HG03571 (cell line): ENCODE data around the gene COTL1.

Experiments
- ATAC-seq: cut with Tn5 transposase; IDR thresholded peaks from one replicate; pipeline ENCODE4 v1.9.1; 2021; ENCODE audit not compliant: unreplicated experiment

COTL1 gene

GRCh38 chr16:84555418-84556196 is 62.3 kb downstream of the COTL1 start:
- no peak for ATAC-seq

DNA sequence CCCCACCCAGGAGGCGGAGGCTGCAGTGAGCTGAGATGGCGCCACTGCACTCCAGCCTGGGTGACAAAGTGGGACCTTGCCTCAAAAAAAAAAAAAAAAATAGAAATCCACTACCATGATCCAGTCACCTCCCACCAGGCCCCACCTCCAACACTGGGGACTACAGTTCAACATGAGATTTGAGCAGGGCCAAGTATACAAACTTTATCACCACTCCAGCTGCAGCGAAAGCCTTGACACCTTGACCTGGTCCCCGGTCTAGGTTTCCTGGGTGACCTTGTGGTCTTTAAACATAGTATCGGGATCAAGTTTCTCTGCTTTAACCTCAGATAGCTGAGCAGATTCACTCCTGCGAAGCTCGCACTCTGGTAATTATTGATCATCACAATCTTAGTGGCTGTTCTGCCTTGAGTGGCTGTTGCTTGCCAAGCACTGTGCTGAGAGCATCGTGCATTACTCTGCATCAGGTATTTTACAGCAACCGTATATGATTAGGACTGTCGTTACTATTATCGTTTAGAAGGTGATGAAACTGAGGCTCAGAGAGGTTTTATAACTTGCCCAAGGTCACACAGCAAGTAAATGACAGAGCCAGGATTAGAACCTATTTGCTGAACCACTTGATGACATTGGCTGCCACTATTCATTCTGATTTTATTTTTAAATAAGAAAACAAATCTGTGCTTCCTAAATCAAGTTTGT is 63.1 kb downstream of the COTL1 start:
- ATAC-seq, result no peak

DNA sequence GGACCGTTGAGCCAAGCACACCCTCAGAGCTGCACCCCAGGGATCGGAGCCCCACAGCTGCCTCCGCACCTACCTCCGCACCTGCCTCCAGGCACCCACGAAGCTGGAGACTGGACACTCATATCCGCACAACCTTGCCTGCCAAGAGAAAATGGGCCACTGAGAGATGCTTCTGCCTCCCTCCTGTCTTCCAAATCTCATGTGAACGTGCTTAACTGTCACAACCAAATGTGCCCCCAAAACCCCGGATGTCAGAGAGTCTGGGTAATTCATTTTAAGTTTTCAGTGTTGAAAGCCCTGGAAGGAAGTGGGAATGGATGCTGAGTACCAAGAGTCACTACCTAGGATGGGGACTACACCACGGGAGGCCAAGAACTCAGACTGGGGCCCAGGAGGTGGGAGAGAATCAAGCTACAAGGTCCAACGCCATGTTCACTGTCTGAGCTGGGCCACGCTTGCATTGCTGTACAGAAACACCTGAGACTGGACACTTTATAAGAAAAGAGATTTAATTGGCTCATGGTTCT is 63.9 kb downstream of the COTL1 start:
- ATAC-seq, result no peak

- ATAC-seq, result no peak
Observed at GRCh38 chr16:84552135-84552534, 65.7 kb downstream of the COTL1 start.

DNA sequence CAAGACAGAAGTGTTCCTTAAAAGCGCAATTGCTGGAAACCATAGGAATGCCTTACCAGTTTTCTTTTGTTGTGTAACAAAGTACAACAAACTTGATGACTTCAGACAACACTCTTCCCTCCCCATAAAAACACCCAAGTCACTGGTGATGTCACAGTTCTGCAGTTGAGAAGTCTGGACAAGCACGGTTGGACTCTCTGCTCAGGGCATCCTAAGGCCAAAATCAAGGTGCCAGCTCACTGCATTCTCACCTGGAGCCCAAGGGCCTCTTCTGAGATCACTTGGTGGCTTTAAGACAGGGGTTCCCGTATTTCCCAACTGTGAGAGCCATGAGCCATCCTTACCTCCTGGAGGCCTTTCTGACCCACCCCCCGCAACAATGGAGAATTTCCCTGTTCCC is 67.8 kb downstream of the COTL1 start:
- ATAC-seq, result no peak

DNA sequence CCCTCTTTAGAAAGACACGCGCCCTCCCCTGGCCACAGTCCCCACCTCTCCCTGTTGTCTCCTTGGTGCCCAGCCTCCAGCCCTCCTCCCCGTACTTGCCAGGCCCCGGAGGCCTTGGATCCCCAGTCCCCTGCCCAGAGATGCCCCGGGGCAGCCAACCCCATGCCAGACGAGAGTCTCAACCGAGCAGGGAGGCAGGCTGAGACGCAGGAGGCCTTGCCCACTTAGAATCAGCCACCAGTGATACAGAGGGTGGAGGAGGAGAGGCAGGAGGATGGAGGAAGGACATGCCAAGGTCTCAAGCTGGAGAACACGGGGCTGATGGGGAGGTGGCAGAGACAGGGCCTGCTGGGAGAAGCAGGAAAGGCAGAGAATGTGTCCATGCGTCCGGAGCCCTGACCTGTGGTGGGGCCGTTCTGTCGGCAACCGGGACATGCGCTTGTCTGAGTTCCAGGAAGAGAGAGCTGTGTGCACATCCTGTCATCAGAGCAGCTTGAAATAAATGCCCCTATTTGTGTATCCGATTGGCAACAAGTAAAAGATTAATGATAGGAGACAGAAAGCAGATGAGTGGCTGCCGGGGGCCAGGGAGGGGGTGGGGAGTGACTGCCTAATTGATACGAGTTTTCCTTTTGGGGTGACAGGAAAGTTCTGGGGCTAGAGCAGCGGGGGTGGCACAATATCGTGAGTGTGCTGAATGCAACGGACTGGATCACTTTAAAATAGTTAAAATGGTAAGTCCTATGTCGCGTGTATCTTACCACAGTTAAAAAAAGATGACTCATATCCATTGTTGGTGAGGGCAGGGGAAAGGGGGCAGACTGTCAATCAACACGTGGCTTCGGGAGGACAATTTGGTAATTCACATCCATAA is 68.7 kb downstream of the COTL1 start:
- no peak for ATAC-seq

DNA sequence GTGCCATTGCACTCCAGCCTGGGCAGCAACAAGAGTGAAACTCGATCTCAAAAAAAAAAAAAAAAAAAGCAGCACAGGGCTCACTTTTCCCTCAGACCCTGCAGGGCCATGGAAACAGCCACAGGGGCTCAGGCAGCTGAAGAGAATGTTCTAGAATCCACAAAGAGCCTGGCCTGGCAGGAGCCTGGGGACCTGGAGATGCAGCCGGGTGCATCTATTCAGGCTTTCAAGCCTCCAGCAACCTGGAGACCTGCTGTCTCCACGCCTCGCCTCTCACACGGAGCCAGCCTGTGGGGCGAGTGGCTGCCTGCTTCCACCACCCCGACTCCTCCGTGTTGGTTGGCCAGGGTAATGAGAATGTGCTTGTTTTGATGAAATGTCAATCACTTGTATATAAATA is 69.4 kb downstream of the COTL1 start:
- no peak for ATAC-seq

DNA sequence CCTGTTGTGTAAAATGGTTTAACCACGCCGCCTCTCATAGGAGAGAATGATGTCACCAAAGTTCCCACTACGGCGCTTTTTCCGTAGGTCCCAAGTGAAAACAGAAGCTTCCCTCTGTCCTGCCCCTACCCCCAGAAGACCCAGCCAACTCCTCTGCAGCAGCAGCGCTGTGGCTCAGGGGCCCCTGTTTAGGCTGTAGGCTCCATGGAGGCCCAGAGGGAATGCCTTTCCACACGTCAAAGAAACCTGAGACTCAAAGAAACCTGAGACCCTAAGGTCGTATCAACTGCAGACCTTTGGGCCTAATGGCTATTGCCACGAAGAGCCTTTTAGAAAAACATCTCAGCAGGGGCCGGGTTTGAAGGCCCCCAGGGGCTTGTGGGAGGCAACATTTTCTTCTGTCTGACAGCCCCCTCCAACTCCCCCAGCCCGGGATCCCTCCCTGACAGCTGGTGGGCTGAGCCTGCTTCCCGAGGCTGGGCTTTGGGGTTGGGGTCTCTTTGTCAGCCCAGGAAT is 70.3 kb downstream of the COTL1 start:
- no peak for ATAC-seq

- no peak for ATAC-seq
Observed at GRCh38 chr16:84546669-84547545, 71.0 kb downstream of the COTL1 start.

- ATAC-seq, result no peak
Observed at GRCh38 chr16:84545114-84545737, 72.7 kb downstream of the COTL1 start.

DNA sequence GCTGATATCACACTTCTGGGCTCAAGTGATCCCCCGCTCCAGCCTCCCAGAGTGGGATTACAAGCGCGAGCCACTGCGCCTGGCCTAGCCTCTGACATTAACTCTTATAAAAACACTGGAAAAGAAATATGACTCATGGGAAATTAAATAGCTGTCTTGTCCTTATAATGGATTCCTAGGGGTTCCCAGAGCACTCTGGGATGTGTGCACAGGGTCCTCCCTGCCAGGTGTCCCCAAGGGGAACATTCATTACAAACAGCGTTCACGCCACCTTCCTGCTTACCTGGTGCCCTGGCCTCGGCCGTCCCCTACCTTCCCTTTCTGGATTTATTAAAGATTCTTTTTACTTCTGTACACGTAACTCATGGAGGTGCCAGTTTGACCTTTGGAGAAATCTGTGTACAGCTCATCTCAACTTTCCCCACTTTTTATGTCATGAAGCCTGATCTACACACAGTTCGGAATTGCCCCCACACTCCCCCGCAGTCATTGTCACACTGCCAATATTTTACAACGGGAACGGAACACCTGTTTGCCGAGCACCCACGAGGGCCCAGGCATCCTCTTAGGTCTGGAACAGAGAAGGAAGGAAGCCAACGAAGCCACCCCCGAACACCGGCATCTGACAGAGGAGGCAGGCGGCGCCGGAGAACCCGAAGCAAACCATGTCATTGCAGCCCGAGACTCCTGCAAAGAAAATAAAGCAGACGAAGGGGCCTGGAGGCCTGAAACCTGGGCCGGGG is 73.7 kb downstream of the COTL1 start:
- ATAC-seq, result no peak

DNA sequence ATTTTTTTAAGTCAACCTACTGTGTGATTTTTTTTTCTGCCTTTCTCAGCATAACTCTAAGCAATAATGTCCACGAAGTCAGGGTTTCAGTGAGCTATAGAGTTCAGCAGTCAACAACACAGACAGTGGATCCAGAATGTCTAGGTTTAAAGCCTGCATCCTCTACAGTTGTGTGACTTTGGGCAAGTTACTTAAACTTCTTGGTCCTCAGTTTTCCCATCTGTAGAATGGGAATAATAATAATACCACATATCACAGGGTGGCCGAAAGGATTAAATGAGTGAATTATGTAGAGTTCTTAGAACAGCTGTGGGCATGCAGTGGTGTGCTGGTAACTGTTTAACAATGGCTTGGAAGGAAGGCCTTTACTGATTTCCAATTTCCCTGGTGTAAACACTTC is 74.6 kb downstream of the COTL1 start:
- no peak for ATAC-seq

DNA sequence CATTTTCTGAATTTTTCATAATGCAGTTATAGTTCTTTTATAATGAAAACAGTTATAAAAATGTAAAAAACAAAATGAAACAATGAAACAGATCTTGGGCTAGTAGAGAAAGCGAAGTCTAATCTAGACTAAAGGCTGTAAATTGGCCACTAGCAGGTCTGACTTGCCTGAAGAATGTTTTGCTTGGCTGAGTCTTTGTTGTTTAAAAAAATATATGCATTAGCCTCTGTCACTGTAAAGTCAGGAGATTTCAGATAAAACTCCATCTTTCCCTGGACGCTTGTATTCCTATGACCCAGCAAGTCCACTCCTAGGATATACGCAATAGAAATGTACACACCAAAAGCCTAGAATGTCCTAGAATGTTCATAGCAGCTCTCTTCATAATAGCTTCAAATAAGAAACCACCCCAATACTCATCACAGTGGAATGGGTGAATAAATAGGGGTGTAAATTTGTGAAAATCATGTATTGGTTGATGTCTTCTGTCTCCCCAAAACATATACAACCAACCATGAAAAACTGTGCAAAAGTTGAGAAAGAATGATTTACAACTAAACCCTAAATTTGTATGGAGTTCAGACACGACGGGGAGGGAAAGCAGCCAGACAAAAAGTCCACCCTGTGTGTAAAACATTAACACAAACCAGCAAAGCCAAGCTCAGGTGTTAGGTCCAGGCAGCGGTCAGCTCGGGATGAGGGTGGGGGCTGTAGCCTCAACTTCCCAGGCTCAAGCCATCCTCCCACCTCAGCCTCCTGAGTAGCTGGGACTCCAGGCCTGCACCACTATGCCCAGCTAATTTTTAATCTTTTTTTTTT is 75.7 kb downstream of the COTL1 start:
- no peak for ATAC-seq

- ATAC-seq, result no peak
Observed at GRCh38 chr16:84540194-84540593, 77.7 kb downstream of the COTL1 start.

- no peak for ATAC-seq
Observed at GRCh38 chr16:84538222-84538840, 79.5 kb downstream of the COTL1 start.

DNA sequence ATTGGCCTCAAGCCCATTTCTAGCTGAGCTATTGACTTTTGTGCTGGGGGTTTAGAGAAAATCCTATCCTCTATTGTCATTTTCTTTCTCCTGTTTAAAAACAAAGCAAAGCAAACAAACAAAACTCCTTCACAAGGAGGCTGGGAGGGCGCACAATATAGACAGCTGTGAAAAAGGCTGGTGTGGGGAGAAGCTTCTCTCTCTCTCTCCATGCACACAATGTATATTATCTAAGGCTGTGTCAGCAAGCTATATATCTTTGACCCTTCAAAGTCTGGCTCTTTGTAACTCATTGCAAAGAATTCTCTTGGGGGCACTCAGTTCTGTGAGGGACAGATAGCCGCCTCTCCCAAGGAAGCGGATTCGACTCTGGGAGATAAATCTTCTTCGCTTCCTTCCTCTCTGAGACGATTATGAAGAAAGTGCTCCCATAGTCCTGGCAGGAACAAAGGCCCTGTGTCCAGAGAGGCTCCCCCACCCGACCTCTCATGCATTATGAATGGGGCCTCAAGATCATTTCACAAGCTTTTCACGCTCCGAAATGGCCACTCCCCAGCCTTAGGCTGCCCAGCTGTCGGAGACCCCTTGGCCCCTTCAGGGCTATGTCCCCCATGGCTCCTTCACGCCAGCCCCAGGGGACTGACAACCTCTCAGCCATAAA is 80.3 kb downstream of the COTL1 start:
- no peak for ATAC-seq

DNA sequence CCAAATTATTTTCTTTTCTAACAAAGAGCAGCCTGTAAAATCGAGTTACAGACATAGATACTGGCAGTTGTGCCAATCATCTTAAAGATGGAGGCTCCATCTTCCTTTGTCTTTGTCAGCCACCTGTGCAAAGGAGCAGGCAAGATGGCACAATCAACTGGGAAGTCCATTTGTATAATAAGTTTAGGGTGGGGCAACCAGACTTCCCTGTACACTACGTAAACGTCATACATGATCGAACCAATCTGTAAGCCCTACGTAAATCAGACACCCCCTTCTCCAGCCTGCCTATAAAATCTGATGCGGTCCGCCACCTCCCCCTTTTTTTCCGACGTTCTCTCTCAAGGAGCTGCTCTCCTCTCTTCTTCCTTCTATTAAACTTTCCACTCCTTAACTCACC is 82.0 kb downstream of the COTL1 start:
- no peak for ATAC-seq
